IPS-NIHi11 (cell line): ENCODE data around the gene IFITM1.
"Not testable (repeated sequence)": the region's sequence is repeated elsewhere in the genome, so short reads cannot be mapped to it uniquely, and the experiment has no call there.

Experiments
- DNase-seq: peaks from one replicate; pipeline ENCODE4 v3.0.0; 2012; ENCODE audit warnings: mixed read lengths, low spot score

Gene IFITM1

GRCh38 chr11:282630-283360 lies 31.0 kb upstream of the IFITM1 start:
- DNase-seq: no peak

- no peak for DNase-seq
These were observed 30.3 kb upstream of the IFITM1 start for GRCh38 chr11:283405-284104.

DNA sequence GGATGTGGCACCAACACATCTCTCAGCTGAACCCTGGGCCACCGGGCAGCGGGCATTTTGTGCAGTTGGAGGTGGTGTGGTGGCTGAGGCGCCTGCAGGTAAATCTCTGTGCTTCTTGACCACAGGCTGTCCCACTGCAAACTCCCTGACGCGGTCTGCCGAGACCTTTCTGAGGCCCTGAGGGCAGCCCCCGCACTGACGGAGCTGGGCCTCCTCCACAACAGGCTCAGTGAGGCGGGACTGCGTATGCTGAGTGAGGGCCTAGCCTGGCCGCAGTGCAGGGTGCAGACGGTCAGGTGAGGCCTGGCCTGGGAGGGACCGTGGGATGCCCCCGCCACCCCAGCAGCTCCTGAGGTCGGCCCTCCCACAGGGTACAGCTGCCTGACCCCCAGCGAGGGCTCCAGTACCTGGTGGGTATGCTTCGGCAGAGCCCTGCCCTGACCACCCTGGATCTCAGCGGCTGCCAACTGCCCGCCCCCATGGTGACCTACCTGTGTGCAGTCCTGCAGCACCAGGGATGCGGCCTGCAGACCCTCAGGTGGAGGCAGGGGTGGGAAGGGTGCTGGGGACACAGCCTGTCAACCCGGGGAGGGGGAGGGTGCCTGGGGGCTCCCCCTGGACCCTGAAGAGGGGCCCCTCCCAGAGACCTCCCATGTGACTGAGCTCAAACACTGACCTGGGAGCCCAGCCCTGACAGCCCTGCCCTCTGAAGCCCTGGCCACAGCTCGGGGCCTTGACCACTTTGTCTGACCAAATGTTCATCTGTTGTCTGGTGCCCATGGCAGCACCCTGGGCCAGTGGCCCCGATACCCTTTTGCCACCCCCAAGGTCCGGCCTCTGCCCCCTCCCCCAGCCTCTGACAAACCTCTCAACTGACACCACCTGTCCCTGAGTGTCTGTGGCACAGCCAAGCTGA lies 29.5 kb upstream of the IFITM1 start:
- no peak for DNase-seq

- no peak for DNase-seq
These were observed 28.6 kb upstream of the IFITM1 start for GRCh38 chr11:285021-285893.

DNA sequence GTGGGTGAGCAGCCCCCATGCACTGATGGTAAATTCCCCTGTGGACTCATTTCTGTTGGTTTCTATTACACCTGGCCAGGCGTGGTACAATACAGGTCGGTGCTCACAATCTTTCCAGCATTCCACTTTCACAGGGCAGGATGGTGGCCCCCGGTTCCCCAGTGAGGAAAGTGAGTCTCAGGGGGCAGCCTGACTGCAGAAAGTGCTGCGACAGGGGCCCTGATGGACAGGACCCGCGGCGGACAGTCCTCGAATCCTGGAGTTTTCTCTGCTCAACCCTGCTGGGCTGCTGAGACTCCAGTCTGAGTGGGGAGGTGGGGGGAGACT lies 28.0 kb upstream of the IFITM1 start:
- DNase-seq: no peak

DNA sequence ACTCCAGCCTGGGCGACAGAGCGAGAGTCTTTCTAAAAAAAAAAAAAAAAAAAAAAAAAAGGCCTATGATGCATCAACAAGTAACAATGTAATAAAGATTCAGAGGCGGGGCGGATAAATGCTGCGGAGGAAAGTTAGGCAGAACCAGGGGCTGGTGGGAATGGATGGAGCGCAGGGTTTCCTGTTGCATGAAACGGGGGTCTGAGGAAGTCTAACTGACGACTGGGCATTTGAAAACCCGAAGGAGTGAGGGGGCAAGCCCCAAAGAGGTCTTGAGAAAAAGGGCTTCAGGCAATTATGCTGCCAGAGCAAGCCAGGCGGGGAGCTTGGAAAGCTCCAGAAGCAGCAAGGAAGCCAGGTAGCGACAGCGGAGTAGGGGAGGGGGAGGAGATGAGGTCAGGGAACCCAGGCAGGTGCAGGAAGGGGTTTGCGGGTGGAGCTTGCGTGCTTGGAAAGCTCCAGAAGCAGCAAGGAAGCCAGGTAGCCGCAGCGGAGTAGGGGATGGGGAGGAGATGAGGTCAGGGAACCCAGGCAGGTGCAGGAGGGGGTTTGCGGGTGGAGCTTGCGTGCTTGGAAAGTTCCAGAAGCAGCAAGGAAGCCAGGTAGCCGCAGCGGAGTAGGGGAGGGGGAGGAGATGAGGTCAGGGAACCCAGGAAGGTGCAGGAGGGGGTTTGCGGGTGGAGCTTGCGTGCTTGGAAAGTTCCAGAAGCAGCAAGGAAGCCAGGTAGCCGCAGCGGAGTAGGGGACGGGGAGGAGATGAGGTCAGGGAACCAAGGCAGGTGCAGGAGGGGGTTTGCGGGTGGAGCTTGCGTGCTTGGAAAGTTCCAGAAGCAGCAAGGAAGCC lies 26.6 kb upstream of the IFITM1 start:
- not testable (repeated sequence) for DNase-seq

- no peak for DNase-seq
These were observed 25.9 kb upstream of the IFITM1 start for GRCh38 chr11:287821-288477.

- DNase-seq: peak; percentile 95
These were observed 25.1 kb upstream of the IFITM1 start, which contains the start of gene PGGHG for GRCh38 chr11:288478-289397. Gene PGGHG, plus strand, starts transcription at chr11:289126. Its CDS starts 691 bp downstream, at chr11:289817.

- no peak for DNase-seq
These were observed 24.5 kb upstream of the IFITM1 start for GRCh38 chr11:289398-289711.

DNA sequence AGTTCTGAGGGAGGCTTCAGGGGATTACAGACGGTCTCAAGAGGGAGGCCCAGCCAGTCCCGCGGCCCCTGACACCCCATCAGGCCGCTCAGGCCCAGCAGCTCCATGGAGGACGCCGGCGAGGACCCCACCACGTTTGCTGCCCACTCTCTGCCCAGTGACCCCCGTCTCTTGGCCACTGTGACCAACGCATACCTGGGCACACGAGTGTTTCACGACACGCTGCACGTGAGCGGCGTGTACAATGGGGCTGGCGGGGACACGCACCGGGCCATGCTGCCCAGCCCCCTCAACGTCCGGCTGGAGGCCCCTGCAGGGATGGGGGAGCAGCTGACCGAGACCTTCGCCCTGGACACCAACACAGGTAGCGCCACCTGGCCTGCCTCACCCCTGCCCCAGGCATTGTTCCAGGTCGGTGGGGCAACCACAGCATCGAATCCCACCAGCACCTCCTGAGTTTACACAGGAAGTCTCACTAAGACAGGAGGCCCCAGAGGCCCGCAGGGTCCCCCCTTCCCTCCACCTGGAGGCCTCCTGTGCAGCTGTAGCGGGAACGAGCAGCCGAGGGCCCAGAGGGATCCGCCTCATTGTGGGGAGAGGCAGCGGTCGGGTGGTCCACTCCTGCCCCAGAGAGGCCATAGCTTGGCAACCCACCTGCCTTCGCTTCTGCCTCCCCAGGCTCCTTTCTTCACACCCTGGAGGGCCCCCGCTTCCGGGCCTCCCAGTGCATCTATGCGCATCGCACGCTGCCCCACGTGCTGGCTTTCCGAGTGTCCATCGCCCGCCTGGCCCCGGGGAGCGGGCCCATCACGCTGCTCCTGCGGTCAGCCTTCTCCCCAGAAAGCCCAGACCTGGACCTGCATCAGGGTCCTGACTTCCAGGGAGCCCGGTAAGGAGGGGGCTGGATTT lies 23.9 kb upstream of the IFITM1 start:
- no peak for DNase-seq

GRCh38 chr11:290621-291231 lies 23.1 kb upstream of the IFITM1 start:
- no peak for DNase-seq

DNA sequence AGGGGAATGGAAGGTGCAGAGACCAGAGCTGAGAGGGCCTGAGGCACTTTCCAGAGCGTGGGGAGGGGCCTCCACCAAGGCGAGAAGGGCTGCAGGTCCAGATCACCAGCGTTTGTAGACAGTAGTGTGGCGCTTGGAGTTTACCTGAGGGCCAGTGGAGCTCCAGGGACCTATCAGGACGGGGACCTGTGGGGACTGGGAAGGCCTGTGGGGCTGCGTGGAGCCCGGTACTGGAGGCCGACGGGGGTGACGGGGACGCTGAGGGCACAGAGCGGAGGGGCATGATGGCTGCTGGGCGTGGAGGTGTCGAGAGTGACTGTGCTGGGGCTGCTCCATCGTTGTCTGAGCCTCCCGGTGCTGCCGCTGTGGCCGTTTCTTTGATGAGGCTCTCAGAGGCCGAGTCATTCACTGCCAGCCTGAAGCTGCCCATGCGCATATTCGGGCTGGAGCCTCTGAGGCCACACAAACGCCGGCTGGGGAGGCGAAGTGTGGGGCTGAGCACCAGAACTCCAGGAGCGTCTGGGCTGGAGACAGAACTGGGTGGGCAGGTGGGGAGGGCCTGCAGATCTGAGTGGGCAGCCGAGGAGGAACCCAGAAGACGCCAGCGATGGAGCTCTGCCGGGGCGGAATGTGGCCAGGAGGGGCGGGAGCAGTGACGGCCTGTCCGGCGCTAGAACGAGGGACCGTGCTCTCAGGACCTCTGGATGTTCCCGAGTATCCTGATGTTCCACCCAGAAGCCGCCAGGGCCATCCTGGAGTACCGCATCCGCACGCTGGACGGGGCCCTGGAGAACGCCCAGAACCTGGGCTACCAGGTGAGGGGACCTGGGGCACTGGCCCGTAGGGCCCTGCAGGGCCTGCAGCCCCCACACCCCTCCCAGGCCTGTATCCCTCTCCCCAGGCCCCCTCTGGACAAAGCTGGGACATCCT lies 22.3 kb upstream of the IFITM1 start:
- DNase-seq: no peak

GRCh38 chr11:292211-293121 lies 21.4 kb upstream of the IFITM1 start:
- no peak for DNase-seq

- DNase-seq: no peak
These were observed 20.5 kb upstream of the IFITM1 start for GRCh38 chr11:293271-293851.
